HEK293 (cell line): ENCODE results near the gene IL18.

Experiments used
- CTCF ChIA-PET: fragments of 350-600 bp; formaldehyde crosslinking; extraction: SDS; loops from one replicate; lab custom pipeline; 2021; ENCODE audit warnings: antibody characterized with exemption; lab: Yijun Ruan, JAX
- POLR2A ChIA-PET: fragments of 300-600 bp; formaldehyde crosslinking; extraction: SDS; loops from one replicate; lab custom pipeline; 2020; ENCODE audit warnings: antibody characterized with exemption, inconsistent platforms; lab: Yijun Ruan, JAX
- H3K27ac ChIP-seq: fragments of 200-500 bp; sonication (Bioruptor generic); 2 replicates; pipeline ENCODE4 v1.5.1; 2014; ENCODE audit warnings: low read depth, low read length, control low read depth, inconsistent platforms; ENCODE audit errors: extremely low read depth
- H3K36me3 ChIP-seq, 2 experiments: fragments of 200-500 bp in 1 of 2; sonication (Bioruptor generic) in 1 of 2; 1 replicate in 1 of 2; 2 replicates in 1 of 2; pipeline ENCODE4 v1.5.1; 2014 to 2017; ENCODE audit warnings: inconsistent platforms in 2 of 2, low read length in 2 of 2; ENCODE audit not compliant: control insufficient read depth in 2 of 2, insufficient read depth in 1 of 2
- H3K4me1 ChIP-seq: fragments of 200-500 bp; sonication (Bioruptor generic); 2 replicates; pipeline ENCODE4 v1.5.1; 2014; ENCODE audit warnings: mild to moderate bottlenecking, low read length, inconsistent platforms; ENCODE audit not compliant: control insufficient read depth, insufficient read depth
- H3K4me3 ChIP-seq: 2 replicates; pipeline ENCODE4 v1.5.1; 2011; ENCODE audit warnings: low read depth, mild to moderate bottlenecking, control low read depth, low read length, moderate library complexity
- H3K9me3 ChIP-seq: fragments of 200-500 bp; sonication (Bioruptor generic); 2 replicates; pipeline ENCODE4 v1.5.1; 2014; ENCODE audit warnings: low read depth, low read length, inconsistent platforms; ENCODE audit not compliant: control insufficient read depth, insufficient read depth
- FEZF1 ChIP-seq: fragments of 450-650 bp; formaldehyde crosslinking; IDR thresholded peaks from 2 replicates; pipeline ENCODE4 v1.5.1; 2016; ENCODE audit warnings: missing biosample characterization, missing genetic modification characterization
- HOXC10 ChIP-seq: sonication (generic); formaldehyde crosslinking; IDR thresholded peaks from 2 replicates; pipeline ENCODE4 v1.8.1; 2023; ENCODE audit warnings: mild to moderate bottlenecking, missing genetic modification reagents
- IKZF3 ChIP-seq: fragments of 450-650 bp; IDR thresholded peaks from 2 replicates; pipeline ENCODE4 v1.5.0; 2018; ENCODE audit warnings: missing biosample characterization, mild to moderate bottlenecking, missing genetic modification characterization, moderate library complexity
- MEIS1 ChIP-seq: sonication (generic); formaldehyde crosslinking; IDR thresholded peaks from 2 replicates; pipeline ENCODE4 v1.8.1; 2022; ENCODE audit warnings: missing genetic modification reagents, mild to moderate bottlenecking, borderline replicate concordance
- OSR2 ChIP-seq: fragments of 450-650 bp; formaldehyde crosslinking; IDR thresholded peaks from 2 replicates; pipeline ENCODE4 v1.5.1; 2016; ENCODE audit warnings: missing biosample characterization, missing genetic modification characterization
- SP7 ChIP-seq: fragments of 450-650 bp; formaldehyde crosslinking; IDR thresholded peaks from 2 replicates; pipeline ENCODE4 v1.5.1; 2016; ENCODE audit warnings: missing biosample characterization, missing genetic modification characterization
- ZFP41 ChIP-seq: fragments of 450-650 bp; formaldehyde crosslinking; IDR thresholded peaks from 2 replicates; pipeline ENCODE4 v1.5.1; 2016; ENCODE audit warnings: missing biosample characterization, missing genetic modification characterization, borderline replicate concordance
- ZNF169 ChIP-seq: fragments of 450-650 bp; formaldehyde crosslinking; IDR thresholded peaks from 2 replicates; pipeline ENCODE4 v1.5.1; 2016; ENCODE audit warnings: missing biosample characterization, missing genetic modification characterization
- ZNF221 ChIP-seq: fragments of 450-650 bp; formaldehyde crosslinking; IDR thresholded peaks from 2 replicates; pipeline ENCODE4 v1.5.1; 2017; ENCODE audit warnings: missing biosample characterization, missing genetic modification characterization, borderline replicate concordance
- ZNF266 ChIP-seq: fragments of 450-650 bp; formaldehyde crosslinking; IDR thresholded peaks from 2 replicates; pipeline ENCODE4 v1.5.1; 2016; ENCODE audit warnings: missing biosample characterization, missing genetic modification characterization, low read depth
- ZNF292 ChIP-seq: fragments of 450-650 bp; formaldehyde crosslinking; IDR thresholded peaks from 2 replicates; pipeline ENCODE4 v1.5.1; 2016; ENCODE audit warnings: low read depth, missing biosample characterization, missing genetic modification characterization, borderline replicate concordance
- ZNF341 ChIP-seq: fragments of 450-650 bp; formaldehyde crosslinking; IDR thresholded peaks from 2 replicates; pipeline ENCODE4; 2016; ENCODE audit warnings: low read depth, missing biosample characterization, missing genetic modification characterization
- ZNF391 ChIP-seq: fragments of 450-650 bp; formaldehyde crosslinking; IDR thresholded peaks from 2 replicates; pipeline ENCODE4 v1.5.1; 2016; ENCODE audit warnings: low read depth, missing biosample characterization, missing genetic modification characterization, borderline replicate concordance
- ZNF561 ChIP-seq: fragments of 450-650 bp; IDR thresholded peaks from 2 replicates; pipeline ENCODE4 v1.5.1; 2018; ENCODE audit warnings: missing biosample characterization, missing genetic modification characterization, borderline replicate concordance
- ZNF677 ChIP-seq: fragments of 450-650 bp; IDR thresholded peaks from 2 replicates; pipeline ENCODE4 v1.5.0; 2018; ENCODE audit warnings: missing biosample characterization, mild to moderate bottlenecking, missing genetic modification characterization, moderate library complexity
- ZNF830 ChIP-seq: fragments of 450-650 bp; IDR thresholded peaks from 2 replicates; pipeline ENCODE4 v1.5.0; 2018; ENCODE audit warnings: missing biosample characterization, missing genetic modification characterization, low read depth, mild to moderate bottlenecking, moderate library complexity
- ZXDB ChIP-seq: fragments of 450-650 bp; formaldehyde crosslinking; IDR thresholded peaks from 2 replicates; pipeline ENCODE4 v1.5.1; 2016; ENCODE audit warnings: missing biosample characterization, missing genetic modification characterization
- TF ChIP-seq, protein P1 (sequence below): fragments of 450-650 bp; formaldehyde crosslinking; IDR thresholded peaks from 2 replicates; pipeline ENCODE4 v1.5.1; 2016; ENCODE audit warnings: missing biosample characterization, missing genetic modification characterization
- TF ChIP-seq, protein P2 (sequence below): fragments of 450-650 bp; formaldehyde crosslinking; IDR thresholded peaks from 2 replicates; pipeline ENCODE4 v1.5.1; 2016; ENCODE audit warnings: missing biosample characterization, missing genetic modification characterization
- TF ChIP-seq, protein P3 (sequence below): fragments of 450-650 bp; formaldehyde crosslinking; IDR thresholded peaks from 2 replicates; pipeline ENCODE4 v1.5.1; 2017; ENCODE audit warnings: missing biosample characterization, missing genetic modification characterization
- TF ChIP-seq, protein P4 (sequence below): fragments of 450-650 bp; formaldehyde crosslinking; IDR thresholded peaks from 2 replicates; pipeline ENCODE4 v1.5.1; 2016; ENCODE audit warnings: missing biosample characterization, missing genetic modification characterization, borderline replicate concordance

IL18 gene

DNA sequence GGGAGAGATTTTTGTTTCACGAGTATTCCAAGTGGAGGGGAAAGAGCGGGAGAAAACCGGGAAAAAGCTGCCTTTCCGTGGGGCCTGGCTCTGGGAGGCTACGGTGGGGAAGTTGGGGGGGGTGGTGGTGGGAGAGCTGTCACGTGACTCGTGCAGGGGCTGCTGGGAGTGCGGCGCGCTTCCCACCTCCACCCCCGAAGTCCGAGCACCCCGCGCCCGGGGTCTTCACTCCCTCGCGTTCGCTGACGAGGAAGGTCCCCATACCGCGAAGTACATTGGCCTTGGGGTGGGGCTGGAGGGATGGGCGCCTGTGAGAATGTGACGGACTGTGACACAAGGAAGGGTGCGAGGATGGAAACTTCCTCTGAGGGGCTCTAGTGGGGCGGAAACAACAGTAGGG lies 3.3 kb upstream of the IL18 start, which contains the start of gene TEX12:
TSS of gene TEX12 (plus strand) at position 228 of the 400 bp plus-strand sequence. CDS start 1,897 bp downstream, outside the sequence.
- Histone ChIP-seq H3K36me3 (no peaks in the 10 kb centered on the region), H3K27ac (no peak within 1 kb of the TSS), H3K4me3 (no peak within 1 kb of the TSS), H3K9me3 (no peaks in the 10 kb centered on the region), H3K4me1 (no peaks in the 10 kb centered on the region)
- TF ChIP-seq ZFP41 (tag by site-specific recombination) (no peak), HOXC10 (CRISPR knock-in tag) (no peak), ZNF677 (tag by site-specific recombination) (no peak), ZNF341 (tag by site-specific recombination) (no peak), ZXDB (tag by site-specific recombination) (no peak), ZNF391 (tag by site-specific recombination) (no peak)
- TF ChIP-seq, protein P1, sequence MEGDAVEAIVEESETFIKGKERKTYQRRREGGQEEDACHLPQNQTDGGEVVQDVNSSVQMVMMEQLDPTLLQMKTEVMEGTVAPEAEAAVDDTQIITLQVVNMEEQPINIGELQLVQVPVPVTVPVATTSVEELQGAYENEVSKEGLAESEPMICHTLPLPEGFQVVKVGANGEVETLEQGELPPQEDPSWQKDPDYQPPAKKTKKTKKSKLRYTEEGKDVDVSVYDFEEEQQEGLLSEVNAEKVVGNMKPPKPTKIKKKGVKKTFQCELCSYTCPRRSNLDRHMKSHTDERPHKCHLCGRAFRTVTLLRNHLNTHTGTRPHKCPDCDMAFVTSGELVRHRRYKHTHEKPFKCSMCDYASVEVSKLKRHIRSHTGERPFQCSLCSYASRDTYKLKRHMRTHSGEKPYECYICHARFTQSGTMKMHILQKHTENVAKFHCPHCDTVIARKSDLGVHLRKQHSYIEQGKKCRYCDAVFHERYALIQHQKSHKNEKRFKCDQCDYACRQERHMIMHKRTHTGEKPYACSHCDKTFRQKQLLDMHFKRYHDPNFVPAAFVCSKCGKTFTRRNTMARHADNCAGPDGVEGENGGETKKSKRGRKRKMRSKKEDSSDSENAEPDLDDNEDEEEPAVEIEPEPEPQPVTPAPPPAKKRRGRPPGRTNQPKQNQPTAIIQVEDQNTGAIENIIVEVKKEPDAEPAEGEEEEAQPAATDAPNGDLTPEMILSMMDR (tag by site-specific recombination): no peak
- TF ChIP-seq, protein P2, sequence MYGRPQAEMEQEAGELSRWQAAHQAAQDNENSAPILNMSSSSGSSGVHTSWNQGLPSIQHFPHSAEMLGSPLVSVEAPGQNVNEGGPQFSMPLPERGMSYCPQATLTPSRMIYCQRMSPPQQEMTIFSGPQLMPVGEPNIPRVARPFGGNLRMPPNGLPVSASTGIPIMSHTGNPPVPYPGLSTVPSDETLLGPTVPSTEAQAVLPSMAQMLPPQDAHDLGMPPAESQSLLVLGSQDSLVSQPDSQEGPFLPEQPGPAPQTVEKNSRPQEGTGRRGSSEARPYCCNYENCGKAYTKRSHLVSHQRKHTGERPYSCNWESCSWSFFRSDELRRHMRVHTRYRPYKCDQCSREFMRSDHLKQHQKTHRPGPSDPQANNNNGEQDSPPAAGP (tag by site-specific recombination): no peak
- POLR2A ChIA-PET: no interaction called here
- CTCF ChIA-PET: no interaction called here

DNA sequence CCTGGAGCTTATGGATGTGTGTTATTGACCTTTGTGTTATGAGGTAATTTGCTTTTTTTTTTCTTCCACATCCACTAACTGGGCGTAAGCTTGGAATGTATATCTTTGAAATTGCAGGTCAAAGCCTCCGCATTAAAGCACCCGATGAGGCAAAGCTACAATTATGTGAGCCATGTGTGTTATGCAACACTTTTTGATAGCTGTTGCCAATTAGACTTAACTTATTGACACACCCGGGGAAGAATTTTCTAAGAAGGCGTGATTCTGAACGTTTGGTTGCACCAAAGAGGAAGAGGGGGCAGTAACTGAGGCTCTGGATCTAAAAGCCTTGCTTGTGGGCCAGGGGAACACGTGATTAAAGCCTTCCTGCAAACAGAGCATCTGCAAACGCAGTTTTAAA lies 2.7 kb upstream of the IL18 start:
- no peak overlapping the region for H3K27ac ChIP-seq
- CTCF ChIA-PET: interaction anchor here (2.0 kb wide), 1 partner anchor 53 kb away, joined by 11 read pairs; no protein-coding TSS in a partner anchor
- POLR2A ChIA-PET: no interaction called here
- H3K4me1 ChIP-seq: no peaks in the 10 kb centered on the region
- no peaks in the 10 kb centered on the region for H3K36me3 ChIP-seq
- TF ChIP-seq SP7 (tag by site-specific recombination) (0 out of 2 replicates have a peak, but pooled peaks have one; percentile 17), ZNF221 (tag by site-specific recombination) (no peak), ZNF561 (tag by site-specific recombination) (no peak), ZNF830 (no peak), OSR2 (tag by site-specific recombination) (no peak), IKZF3 (tag by site-specific recombination) (no peak), MEIS1 (CRISPR knock-in tag) (no peak)
- no peak overlapping the region for H3K4me3 ChIP-seq
- no peaks in the 10 kb centered on the region for H3K9me3 ChIP-seq

DNA sequence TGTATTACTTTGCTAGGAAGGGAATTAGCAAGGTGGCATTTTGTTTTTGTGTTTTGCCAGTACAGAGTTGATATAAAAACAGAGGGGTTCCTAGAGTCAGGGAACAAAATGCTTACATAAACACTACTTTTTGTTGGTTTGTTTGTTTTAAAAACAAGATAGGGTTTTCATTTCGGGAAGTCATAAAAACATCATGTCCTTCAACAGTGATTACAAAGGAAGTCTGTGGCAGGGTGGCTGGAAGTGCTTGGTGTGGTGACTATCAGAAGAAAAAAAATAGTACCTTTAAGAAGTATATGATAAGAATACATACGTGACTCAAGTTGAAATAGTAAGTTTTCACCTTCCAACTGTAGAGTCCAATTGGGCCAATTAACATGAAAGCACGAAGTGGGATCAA lies 1.2 kb upstream of the IL18 start:
- H3K27ac ChIP-seq: no peak overlapping the region
- TF ChIP-seq ZNF169 (tag by site-specific recombination) (no peak), ZNF266 (no peak), FEZF1 (tag by site-specific recombination) (0 out of 2 replicates have a peak, but pooled peaks have one; percentile 31), ZNF292 (tag by site-specific recombination) (no peak)
- TF ChIP-seq, protein P3, sequence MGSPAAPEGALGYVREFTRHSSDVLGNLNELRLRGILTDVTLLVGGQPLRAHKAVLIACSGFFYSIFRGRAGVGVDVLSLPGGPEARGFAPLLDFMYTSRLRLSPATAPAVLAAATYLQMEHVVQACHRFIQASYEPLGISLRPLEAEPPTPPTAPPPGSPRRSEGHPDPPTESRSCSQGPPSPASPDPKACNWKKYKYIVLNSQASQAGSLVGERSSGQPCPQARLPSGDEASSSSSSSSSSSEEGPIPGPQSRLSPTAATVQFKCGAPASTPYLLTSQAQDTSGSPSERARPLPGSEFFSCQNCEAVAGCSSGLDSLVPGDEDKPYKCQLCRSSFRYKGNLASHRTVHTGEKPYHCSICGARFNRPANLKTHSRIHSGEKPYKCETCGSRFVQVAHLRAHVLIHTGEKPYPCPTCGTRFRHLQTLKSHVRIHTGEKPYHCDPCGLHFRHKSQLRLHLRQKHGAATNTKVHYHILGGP (tag by site-specific recombination): peak; percentile 63
- TF ChIP-seq, protein P4, sequence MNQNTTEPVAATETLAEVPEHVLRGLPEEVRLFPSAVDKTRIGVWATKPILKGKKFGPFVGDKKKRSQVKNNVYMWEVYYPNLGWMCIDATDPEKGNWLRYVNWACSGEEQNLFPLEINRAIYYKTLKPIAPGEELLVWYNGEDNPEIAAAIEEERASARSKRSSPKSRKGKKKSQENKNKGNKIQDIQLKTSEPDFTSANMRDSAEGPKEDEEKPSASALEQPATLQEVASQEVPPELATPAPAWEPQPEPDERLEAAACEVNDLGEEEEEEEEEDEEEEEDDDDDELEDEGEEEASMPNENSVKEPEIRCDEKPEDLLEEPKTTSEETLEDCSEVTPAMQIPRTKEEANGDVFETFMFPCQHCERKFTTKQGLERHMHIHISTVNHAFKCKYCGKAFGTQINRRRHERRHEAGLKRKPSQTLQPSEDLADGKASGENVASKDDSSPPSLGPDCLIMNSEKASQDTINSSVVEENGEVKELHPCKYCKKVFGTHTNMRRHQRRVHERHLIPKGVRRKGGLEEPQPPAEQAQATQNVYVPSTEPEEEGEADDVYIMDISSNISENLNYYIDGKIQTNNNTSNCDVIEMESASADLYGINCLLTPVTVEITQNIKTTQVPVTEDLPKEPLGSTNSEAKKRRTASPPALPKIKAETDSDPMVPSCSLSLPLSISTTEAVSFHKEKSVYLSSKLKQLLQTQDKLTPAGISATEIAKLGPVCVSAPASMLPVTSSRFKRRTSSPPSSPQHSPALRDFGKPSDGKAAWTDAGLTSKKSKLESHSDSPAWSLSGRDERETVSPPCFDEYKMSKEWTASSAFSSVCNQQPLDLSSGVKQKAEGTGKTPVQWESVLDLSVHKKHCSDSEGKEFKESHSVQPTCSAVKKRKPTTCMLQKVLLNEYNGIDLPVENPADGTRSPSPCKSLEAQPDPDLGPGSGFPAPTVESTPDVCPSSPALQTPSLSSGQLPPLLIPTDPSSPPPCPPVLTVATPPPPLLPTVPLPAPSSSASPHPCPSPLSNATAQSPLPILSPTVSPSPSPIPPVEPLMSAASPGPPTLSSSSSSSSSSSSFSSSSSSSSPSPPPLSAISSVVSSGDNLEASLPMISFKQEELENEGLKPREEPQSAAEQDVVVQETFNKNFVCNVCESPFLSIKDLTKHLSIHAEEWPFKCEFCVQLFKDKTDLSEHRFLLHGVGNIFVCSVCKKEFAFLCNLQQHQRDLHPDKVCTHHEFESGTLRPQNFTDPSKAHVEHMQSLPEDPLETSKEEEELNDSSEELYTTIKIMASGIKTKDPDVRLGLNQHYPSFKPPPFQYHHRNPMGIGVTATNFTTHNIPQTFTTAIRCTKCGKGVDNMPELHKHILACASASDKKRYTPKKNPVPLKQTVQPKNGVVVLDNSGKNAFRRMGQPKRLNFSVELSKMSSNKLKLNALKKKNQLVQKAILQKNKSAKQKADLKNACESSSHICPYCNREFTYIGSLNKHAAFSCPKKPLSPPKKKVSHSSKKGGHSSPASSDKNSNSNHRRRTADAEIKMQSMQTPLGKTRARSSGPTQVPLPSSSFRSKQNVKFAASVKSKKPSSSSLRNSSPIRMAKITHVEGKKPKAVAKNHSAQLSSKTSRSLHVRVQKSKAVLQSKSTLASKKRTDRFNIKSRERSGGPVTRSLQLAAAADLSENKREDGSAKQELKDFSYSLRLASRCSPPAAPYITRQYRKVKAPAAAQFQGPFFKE (tag by site-specific recombination): no peak
- TF ChIP-seq, all 188 proteins: peak for 2
- ChIA-PET CTCF (interaction anchor here (1.3 to 2.0 kb wide), 2 partner anchors 10 to 52 kb away, joined by 4 to 11 read pairs; partner anchors contain the start of gene BCO2), POLR2A (interaction anchor here (0.6 kb wide), 3 partner anchors 38 to 188 kb away, joined by 3 to 4 read pairs (median 3); no protein-coding TSS in a partner anchor)
- Histone ChIP-seq H3K4me3 (no peak overlapping the region), H3K36me3 (no peaks in the 10 kb centered on the region), H3K9me3 (no peaks in the 10 kb centered on the region), H3K4me1 (no peaks in the 10 kb centered on the region)
